SK-N-SH treated with all-trans-retinoic acid at 6 μM for 48 hours (cell line): ENCODE results near the gene LDLRAP1.

Experiments used
- ATAC-seq: fragments of 200-7000 bp; cut with Tn5 transposase; 3 replicates; pipeline ENCODE4 v1.9.1; 2020; ENCODE audit warnings: mild to moderate bottlenecking, moderate library complexity
- ARNTL ChIP-seq: fragments of 450-650 bp; formaldehyde crosslinking; IDR thresholded peaks from 2 replicates; pipeline ENCODE4 v1.5.0; 2020; ENCODE audit warnings: low read depth, mild to moderate bottlenecking, moderate library complexity, borderline replicate concordance
- BACH2 ChIP-seq: fragments of 250-450 bp; sonication (Bioruptor Pico); IDR thresholded peaks from 2 replicates; pipeline ENCODE4 v1.9.0; 2021; ENCODE audit warnings: mild to moderate bottlenecking, borderline replicate concordance
- CREB5 ChIP-seq: fragments of 250-450 bp; sonication (Bioruptor Pico); IDR thresholded peaks from 2 replicates; pipeline ENCODE4 v1.5.1; 2020; ENCODE audit warnings: low read depth, mild to moderate bottlenecking, moderate library complexity
- CSDC2 ChIP-seq: fragments of 250-450 bp; sonication (Bioruptor Pico); IDR thresholded peaks from 2 replicates; pipeline ENCODE4 v1.5.0; 2020; ENCODE audit warnings: mild to moderate bottlenecking, moderate library complexity
- ESRRG ChIP-seq: fragments of 250-450 bp; sonication (Bioruptor Pico); IDR thresholded peaks from 2 replicates; pipeline ENCODE4 v1.6.1; 2021; ENCODE audit warnings: mild to moderate bottlenecking
- GLIS3 ChIP-seq: fragments of 250-450 bp; sonication (Bioruptor Pico); IDR thresholded peaks from 2 replicates; pipeline ENCODE4 v1.5.0; 2020; ENCODE audit warnings: mild to moderate bottlenecking, moderate library complexity
- ISL1 ChIP-seq: fragments of 250-450 bp; sonication (Bioruptor Pico); IDR thresholded peaks from 2 replicates; pipeline ENCODE4 v2.1.2; 2022; ENCODE audit warnings: mild to moderate bottlenecking, moderate library complexity
- OSR1 ChIP-seq: fragments of 250-450 bp; sonication (Bioruptor Pico); IDR thresholded peaks from 2 replicates; pipeline ENCODE4 v1.8.0; 2022; ENCODE audit warnings: moderate library complexity, mild to moderate bottlenecking, inconsistent platforms
- PPARA ChIP-seq: fragments of 250-450 bp; sonication (Bioruptor Pico); IDR thresholded peaks from 2 replicates; pipeline ENCODE4 v1.5.0; 2020; ENCODE audit warnings: mild to moderate bottlenecking, borderline replicate concordance
- RARB ChIP-seq: fragments of 250-450 bp; sonication (Bioruptor Pico); IDR thresholded peaks from 2 replicates; pipeline ENCODE4 v1.8.0; 2021; ENCODE audit warnings: mild to moderate bottlenecking, moderate library complexity
- SNAI2 ChIP-seq: fragments of 250-450 bp; sonication (Bioruptor Pico); IDR thresholded peaks from 2 replicates; pipeline ENCODE4 v1.5.0; 2020; ENCODE audit warnings: mild to moderate bottlenecking, moderate library complexity
- TCF4 ChIP-seq: fragments of 250-450 bp; sonication (Bioruptor Pico); IDR thresholded peaks from 2 replicates; pipeline ENCODE4 v1.8.0; 2021; ENCODE audit warnings: mild to moderate bottlenecking, moderate library complexity, borderline replicate concordance
- TOX ChIP-seq: fragments of 250-450 bp; sonication (Bioruptor Pico); IDR thresholded peaks from 2 replicates; pipeline ENCODE4 v1.8.0; 2021; ENCODE audit warnings: mild to moderate bottlenecking, moderate library complexity, borderline replicate concordance
- TSHZ2 ChIP-seq: fragments of 250-450 bp; sonication (Bioruptor Pico); IDR thresholded peaks from 2 replicates; pipeline ENCODE4 v1.5.0; 2020; ENCODE audit warnings: mild to moderate bottlenecking, moderate library complexity
- ZC3H10 ChIP-seq: fragments of 250-450 bp; sonication (Bioruptor Pico); IDR thresholded peaks from 2 replicates; pipeline ENCODE4 v1.5.1; 2021; ENCODE audit warnings: mild to moderate bottlenecking, moderate library complexity
- ZFP3 ChIP-seq: fragments of 250-450 bp; sonication (Bioruptor Pico); IDR thresholded peaks from 2 replicates; pipeline ENCODE4 v1.5.0; 2020; ENCODE audit warnings: mild to moderate bottlenecking, moderate library complexity
- ZFP30 ChIP-seq: fragments of 450-650 bp; formaldehyde crosslinking; IDR thresholded peaks from 2 replicates; pipeline ENCODE4 v1.5.0; 2022; ENCODE audit warnings: mild to moderate bottlenecking, moderate library complexity
- ZNF565 ChIP-seq: fragments of 450-650 bp; formaldehyde crosslinking; conservative IDR thresholded peaks from 2 replicates; pipeline ENCODE4 v1.5.0; 2020; ENCODE audit warnings: low read depth, mild to moderate bottlenecking, moderate library complexity
- ZNF70 ChIP-seq: fragments of 450-650 bp; formaldehyde crosslinking; IDR thresholded peaks from 2 replicates; pipeline ENCODE4 v1.5.0; 2020; ENCODE audit warnings: mild to moderate bottlenecking, moderate library complexity
- ZNF8 ChIP-seq: fragments of 450-650 bp; formaldehyde crosslinking; IDR thresholded peaks from 2 replicates; pipeline ENCODE4 v1.5.0; 2020; ENCODE audit warnings: mild to moderate bottlenecking, moderate library complexity
- TF ChIP-seq, protein P1 (sequence below): fragments of 250-450 bp; sonication (Bioruptor Pico); IDR thresholded peaks from 2 replicates; pipeline ENCODE4 v1.8.0; 2020; ENCODE audit warnings: mild to moderate bottlenecking, moderate library complexity, borderline replicate concordance
- TF ChIP-seq, protein P2 (sequence below): fragments of 250-450 bp; sonication (Bioruptor Pico); IDR thresholded peaks from 2 replicates; pipeline ENCODE4 v1.8.0; 2021; ENCODE audit warnings: low read depth, mild to moderate bottlenecking, moderate library complexity, borderline replicate concordance
- TF ChIP-seq, protein P3 (sequence below): fragments of 250-450 bp; sonication (Bioruptor Pico); IDR thresholded peaks from 2 replicates; pipeline ENCODE4 v1.5.1; 2021; ENCODE audit warnings: mild to moderate bottlenecking, moderate library complexity

Gene LDLRAP1

DNA sequence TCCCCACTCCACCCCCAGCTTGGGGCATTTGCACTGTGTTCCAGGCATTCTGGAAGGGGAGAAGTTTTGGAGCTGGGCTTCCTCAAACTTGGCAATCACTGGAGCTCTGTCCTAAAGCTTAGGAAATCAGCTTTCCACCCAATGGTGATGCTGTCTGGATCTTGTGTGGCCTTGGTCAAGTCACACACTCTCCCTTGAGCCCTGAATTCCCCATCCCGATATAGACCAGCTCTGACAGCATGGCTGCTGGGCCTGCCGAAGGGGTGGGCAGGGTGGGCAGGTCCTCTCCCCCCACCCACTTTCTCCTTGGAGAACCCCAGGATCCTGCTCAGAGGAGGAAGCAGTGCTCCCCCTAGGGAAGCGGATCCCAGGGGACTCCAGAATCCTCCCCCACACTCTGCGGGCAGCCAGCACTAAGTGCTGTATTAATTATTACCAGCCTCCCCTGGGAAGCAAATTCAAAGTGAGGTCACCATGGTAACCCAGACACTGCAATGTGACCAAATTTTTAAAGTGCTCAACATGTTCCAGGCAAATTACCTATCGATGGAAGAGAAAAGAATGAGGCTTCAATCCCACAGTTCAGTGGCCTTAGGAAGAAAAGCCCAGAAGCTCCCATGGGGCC lies 21.3 kb upstream of the LDLRAP1 start:
- TF ChIP-seq ZFP3 (CRISPR knock-in tag) (no peak), ZC3H10 (CRISPR knock-in tag) (no peak), ZNF70 (CRISPR knock-in tag) (no peak), RARB (no peak), BACH2 (CRISPR knock-in tag) (no peak), TSHZ2 (CRISPR knock-in tag) (no peak), ESRRG (CRISPR knock-in tag) (no peak), ZNF565 (CRISPR knock-in tag) (no peak), ZNF8 (CRISPR knock-in tag) (no peak), OSR1 (CRISPR knock-in tag) (no peak), CREB5 (no peak), TCF4 (CRISPR knock-in tag) (no peak)
- TF ChIP-seq, protein P1, sequence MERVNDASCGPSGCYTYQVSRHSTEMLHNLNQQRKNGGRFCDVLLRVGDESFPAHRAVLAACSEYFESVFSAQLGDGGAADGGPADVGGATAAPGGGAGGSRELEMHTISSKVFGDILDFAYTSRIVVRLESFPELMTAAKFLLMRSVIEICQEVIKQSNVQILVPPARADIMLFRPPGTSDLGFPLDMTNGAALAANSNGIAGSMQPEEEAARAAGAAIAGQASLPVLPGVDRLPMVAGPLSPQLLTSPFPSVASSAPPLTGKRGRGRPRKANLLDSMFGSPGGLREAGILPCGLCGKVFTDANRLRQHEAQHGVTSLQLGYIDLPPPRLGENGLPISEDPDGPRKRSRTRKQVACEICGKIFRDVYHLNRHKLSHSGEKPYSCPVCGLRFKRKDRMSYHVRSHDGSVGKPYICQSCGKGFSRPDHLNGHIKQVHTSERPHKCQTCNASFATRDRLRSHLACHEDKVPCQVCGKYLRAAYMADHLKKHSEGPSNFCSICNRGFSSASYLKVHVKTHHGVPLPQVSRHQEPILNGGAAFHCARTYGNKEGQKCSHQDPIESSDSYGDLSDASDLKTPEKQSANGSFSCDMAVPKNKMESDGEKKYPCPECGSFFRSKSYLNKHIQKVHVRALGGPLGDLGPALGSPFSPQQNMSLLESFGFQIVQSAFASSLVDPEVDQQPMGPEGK: no peak
- TF ChIP-seq, protein P2, sequence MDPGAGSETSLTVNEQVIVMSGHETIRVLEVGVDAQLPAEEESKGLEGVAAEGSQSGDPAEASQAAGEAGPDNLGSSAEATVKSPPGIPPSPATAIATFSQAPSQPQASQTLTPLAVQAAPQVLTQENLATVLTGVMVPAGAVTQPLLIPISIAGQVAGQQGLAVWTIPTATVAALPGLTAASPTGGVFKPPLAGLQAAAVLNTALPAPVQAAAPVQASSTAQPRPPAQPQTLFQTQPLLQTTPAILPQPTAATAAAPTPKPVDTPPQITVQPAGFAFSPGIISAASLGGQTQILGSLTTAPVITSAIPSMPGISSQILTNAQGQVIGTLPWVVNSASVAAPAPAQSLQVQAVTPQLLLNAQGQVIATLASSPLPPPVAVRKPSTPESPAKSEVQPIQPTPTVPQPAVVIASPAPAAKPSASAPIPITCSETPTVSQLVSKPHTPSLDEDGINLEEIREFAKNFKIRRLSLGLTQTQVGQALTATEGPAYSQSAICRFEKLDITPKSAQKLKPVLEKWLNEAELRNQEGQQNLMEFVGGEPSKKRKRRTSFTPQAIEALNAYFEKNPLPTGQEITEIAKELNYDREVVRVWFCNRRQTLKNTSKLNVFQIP (CRISPR knock-in tag): no peak
- peak; percentile 25 for ATAC-seq

DNA sequence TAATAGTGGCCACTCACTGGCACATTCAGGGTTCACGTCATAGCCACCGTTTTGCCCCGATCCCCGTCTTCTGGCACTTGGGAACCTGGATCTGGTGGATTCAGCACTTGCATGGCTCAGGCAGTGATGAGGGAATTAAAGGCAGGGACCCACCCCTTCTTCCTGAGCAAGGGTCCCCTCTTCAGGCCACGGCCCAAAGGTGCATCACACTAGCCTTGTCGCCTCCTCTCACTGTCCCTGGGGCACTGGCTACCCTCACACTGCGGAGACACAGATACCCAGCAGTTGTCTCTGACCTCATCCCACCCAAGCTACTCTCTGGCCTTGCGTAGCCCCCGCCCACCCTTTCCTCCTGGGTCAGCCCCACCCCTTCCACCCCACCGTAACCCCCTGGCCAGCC lies 19.9 kb upstream of the LDLRAP1 start:
- peak; percentile 87 for ATAC-seq
- TF ChIP-seq SNAI2 (CRISPR knock-in tag) (no peak), CSDC2 (CRISPR knock-in tag) (no peak), OSR1 (CRISPR knock-in tag) (no peak), TCF4 (CRISPR knock-in tag) (no peak), GLIS3 (CRISPR knock-in tag) (no peak), PPARA (CRISPR knock-in tag) (no peak), TOX (CRISPR knock-in tag) (no peak), TSHZ2 (CRISPR knock-in tag) (no peak), ESRRG (CRISPR knock-in tag) (no peak), ZNF8 (CRISPR knock-in tag) (no peak), ZFP30 (CRISPR knock-in tag) (no peak), ZNF70 (CRISPR knock-in tag) (no peak), ISL1 (CRISPR knock-in tag) (no peak), ZFP3 (CRISPR knock-in tag) (no peak), RARB (no peak), ARNTL (no peak)
- TF ChIP-seq, protein P3, sequence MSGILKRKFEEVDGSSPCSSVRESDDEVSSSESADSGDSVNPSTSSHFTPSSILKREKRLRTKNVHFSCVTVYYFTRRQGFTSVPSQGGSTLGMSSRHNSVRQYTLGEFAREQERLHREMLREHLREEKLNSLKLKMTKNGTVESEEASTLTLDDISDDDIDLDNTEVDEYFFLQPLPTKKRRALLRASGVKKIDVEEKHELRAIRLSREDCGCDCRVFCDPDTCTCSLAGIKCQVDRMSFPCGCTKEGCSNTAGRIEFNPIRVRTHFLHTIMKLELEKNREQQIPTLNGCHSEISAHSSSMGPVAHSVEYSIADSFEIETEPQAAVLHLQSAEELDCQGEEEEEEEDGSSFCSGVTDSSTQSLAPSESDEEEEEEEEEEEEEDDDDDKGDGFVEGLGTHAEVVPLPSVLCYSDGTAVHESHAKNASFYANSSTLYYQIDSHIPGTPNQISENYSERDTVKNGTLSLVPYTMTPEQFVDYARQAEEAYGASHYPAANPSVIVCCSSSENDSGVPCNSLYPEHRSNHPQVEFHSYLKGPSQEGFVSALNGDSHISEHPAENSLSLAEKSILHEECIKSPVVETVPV (CRISPR knock-in tag): no peak
- TF ChIP-seq, protein P2 (CRISPR knock-in tag): no peak
- TF ChIP-seq, protein P1: no peak
